ENCODE data around the gene RHBG.
"Not testable (repeated sequence)": the region's sequence is repeated elsewhere in the genome, so short reads cannot be mapped to it uniquely, and the experiment has no call there.

Gene RHBG

DNA sequence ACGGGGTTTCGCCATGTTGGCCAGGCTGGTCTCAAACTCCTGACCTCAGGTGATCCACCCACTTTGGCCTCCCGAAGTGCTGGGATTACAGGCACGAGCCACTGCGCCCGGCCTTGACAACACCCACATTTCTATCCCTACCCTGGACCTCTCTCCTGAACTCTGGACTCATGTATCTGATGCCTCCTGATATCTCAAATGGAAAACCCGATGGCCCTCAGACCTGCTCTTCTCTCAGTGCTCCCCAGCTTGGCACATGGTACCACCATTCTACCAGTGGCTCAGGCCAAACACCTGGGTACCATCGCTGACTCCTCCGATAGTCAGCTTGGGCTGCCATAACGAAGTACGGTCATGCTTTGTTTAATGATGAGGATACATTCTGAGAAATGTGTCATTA, 8.5 kb upstream of the RHBG start:
- no peak for DNase-seq (ENCODE audit: low spot score)

DNA sequence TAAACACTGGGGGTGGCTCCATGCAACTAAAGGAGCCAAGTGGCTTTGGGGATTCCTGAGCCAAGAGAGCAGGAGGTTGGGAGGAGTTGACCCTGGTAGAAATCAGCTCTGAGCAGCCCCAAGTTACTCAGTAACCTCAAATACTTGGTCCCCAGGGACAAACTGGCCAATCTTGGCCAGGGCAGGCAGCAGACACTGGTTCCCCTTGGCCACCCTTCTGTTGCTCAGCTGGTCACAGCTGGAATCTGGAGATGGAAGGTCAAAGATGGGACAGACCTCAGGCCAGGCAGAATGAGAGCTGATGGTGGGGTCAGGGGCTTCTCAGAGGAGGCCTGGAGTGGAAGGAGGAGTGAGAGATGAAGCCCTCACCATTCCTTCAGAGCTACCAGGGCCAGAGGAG, 3.3 kb upstream of the RHBG start:
- no peak for DNase-seq (ENCODE audit: low spot score)

DNA sequence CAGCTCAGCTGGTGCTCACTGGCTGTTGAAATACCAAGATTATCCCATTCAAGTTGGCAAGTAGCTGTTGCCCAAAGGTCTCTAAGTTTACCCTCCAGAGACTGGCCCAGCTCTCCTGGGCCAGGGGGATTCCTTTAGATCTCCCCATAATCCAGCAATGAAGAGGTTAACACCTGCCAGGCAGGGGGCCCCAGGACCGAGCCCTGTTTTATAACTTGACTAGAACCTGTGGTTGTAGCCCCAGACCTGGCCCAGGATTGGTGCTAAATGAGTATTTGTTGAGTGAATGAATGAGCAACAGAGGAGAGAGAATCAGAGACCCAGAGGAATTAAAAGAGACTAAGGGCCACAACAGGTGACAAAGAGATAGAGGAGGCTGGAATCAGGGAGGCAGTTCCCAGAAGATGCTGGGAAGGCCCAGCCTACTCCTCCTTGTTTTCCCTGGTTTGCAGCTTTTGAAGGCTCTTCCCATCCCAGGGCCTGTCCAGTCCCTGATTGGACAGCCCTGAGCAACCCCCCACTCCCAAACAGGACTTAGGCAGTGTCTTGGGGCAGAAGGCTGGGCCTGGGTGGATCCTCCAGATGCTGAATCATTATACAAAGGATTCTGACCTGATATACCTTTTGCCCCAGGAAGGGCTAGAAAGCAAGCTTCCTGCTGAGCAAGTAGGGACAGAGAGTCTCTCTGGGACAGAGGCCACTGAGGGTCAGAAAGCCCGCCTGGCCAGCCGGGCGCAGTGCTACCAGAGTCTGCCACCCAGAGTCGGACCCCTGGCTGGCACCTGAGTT, 2.4 kb upstream of the RHBG start:
- no peak for DNase-seq (ENCODE audit: low spot score)

DNA sequence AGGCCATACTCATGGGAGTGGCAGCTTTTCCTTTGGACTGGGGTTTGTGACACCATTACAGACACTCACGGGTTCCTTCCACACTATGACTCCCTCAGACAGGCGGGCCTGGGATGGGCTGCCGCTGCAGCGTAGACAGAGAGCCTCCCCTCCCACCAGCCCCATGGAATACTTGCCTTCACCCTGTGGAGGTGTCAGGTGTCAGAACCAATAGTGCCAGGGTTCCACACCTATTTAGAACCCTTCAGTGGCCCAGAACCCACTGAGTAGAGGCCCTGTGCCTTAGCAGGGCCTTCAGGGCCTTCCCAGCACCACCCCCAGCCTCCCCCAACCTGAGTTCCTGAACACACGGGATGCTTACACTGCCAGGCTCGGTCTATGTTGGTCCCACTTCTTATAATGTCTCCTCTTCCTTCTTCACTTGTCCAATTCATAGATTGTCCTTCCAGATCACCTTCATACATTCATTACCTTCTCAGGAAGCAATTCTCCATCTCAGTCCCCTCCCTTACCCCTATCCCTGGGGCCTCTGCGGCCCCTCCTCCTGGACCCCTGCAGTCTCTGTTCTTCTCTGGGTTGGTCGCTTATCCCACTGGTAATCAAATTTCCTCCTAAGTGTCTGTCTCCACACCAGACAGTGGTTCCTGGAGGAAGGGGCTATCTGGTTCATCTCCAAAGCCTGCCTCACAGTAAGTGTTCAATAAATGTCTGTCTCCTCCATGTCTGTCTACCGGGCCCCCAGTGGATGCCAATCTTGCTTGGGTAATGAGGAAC, 1.4 kb upstream of the RHBG start:
- DNase-seq (ENCODE audit: low spot score) = no peak

DNA sequence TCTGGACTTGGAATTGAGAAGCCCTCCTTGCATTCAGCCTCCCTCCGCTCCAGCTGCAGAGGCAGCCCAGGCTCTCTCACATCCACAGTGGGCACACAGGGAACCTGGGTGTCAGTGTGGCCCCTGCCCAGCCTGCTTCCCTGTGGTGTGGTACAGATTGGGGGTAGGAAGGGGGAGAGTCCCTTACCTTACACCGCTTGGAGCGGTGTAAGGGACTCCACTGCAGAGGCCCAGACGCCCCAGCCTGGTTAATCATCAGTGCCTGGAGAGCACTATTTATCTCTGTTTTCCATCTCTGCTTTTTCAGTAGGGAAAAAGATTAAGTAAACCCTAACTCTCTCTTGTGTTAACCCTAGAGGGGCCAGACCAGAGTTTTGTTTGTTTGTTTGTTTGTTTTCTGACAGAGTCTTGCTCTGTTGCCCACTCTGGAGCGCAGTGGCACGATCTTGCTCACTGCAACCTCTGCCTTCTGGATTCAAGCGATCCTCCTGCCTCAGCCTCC, 803 bp upstream of the RHBG start:
- no peak for DNase-seq (ENCODE audit: low spot score)

DNA sequence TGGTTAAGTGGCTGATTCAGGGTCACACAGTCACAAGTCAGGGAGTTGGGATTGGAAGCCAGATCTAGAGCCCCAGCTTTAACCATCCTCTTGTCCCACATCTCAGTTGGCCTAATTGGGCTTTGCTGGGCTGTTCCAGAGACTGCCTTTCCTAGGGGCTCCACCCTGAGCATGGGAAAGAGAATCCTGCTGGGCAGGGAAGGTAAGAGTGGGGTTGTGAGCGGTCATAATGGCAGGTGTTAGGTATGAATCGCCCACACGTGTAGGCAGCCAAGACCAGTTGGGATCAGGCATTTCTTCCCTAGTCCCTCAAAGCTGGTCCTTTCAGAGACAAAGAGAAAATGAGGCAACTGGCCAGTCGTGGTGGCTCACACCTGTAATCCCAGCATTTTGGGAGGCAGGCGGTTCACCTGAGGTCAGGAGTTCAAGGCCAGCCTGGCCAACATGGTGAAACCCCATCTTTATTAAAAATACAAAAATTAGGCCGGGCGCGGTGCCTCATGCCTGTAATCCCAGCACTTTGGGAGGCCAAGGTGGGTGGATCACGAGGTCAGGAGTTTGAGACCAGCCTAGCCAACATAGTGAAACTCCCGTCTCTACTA, 775 bp downstream of the RHBG start:
- not testable (repeated sequence) for DNase-seq (ENCODE audit: low spot score)

DNA sequence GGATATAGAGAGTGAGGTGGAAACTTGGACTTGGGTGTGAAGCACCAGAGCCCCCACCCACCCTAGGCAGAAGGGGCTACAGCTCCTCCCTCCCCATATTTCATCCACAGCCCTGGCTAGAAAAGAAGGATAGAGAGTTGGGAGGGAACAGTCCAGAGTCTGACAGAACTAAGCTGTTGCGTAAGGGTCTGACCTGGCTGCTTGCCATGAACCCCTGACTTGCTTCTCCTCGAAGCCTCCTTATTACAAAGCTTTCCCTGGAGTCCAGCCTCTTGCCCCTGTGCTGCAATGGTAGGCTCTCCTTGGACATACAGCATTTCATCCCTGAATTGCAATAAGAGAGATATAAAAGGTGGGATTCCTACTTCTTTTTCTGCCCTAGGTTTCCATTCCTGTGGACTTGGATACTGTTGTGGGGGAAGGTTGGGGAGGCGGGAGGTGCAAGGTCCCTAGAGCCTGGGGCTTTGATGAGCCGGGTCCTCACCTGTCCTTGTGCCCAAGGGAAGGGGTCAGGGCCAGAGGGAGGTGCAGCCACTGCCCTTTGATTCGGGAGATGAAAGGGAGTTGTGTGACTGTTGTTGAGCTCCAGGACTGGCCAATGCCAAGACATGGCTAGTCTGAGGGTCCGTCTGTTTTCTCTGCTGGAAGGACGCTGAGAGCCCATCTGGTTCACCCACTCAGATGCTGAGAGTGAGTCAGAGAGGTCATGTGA, 2.7 kb downstream of the RHBG start:
- no peak for DNase-seq (ENCODE audit: low spot score)

DNA sequence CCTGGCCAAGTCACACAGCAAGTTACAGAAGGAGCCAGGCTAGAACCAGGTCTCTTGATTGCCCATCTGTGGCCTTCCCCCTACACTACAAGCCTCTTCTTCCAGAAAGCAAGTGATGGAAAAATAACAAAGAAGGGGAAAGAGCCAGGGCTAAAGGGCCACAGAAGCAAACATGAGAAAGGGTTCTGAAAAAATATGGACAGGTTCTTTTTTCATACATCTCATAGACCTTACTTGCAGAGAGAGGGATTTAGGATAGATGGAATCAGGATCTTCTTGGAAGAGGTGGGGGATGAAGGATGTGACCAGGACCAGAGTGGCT, 3.2 kb downstream of the RHBG start:
- DNase-seq (ENCODE audit: low spot score) = no peak

DNA sequence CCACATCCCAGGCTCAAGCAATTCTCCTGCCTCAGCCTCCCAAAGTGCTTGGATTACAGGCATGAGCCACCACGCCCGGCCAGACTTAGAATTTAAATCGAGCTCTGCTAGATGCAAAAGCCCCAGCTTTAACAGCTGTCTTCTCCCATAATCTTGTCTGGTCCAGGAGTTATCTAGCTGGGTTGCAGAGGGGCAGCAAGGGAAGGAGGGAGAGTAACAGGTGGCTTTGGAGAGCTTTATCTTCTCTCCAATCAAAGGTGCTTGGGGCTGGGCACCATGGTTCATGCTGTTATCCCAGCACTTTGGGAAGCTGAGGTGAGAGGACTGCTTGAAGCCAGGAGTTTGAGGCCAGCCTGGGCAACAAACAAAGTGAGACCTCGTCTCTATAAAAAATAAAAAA, 3.9 kb downstream of the RHBG start:
- no peak for DNase-seq (ENCODE audit: low spot score)

DNA sequence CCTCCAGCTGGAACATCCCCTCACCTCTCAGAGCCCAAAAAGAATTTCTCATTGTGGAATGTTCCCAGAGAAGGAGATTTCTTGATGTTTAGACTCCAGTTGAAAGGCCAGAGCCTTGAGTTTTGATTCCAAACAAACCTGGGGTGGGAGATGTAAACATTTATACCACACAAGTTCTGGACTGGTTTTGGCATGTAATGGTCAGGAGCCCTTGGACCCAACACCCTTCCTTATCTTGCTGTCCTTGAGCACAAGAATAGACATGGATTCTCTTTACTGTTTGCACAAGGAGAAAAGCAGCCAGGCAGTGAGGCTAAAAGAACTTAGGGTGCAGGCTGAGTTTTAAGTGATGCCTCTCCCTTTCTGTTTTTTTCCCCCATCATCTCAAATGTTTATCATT, 4.5 kb downstream of the RHBG start:
- DNase-seq (ENCODE audit: low spot score) = no peak

DNA sequence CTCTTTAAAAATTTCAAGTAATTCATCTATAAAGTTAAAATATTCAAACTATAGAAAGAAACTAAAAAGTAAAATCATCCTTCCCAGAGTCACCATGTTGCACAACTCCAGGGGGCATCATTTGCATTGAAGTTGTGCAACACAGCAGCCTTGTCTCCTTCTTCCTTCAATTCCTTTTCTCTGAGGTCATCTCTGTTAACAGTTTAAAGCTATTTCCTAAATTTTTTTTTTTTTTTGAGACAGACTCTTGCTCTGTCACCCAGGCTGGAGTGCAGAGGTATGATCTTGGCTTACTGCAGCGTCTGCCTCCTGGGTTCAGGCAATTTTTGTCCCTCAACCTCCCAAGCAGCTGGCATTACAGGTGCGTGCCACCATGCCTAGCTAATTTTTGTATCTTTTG, 7.1 kb downstream of the RHBG start:
- DNase-seq (ENCODE audit: low spot score) = no peak

DNA sequence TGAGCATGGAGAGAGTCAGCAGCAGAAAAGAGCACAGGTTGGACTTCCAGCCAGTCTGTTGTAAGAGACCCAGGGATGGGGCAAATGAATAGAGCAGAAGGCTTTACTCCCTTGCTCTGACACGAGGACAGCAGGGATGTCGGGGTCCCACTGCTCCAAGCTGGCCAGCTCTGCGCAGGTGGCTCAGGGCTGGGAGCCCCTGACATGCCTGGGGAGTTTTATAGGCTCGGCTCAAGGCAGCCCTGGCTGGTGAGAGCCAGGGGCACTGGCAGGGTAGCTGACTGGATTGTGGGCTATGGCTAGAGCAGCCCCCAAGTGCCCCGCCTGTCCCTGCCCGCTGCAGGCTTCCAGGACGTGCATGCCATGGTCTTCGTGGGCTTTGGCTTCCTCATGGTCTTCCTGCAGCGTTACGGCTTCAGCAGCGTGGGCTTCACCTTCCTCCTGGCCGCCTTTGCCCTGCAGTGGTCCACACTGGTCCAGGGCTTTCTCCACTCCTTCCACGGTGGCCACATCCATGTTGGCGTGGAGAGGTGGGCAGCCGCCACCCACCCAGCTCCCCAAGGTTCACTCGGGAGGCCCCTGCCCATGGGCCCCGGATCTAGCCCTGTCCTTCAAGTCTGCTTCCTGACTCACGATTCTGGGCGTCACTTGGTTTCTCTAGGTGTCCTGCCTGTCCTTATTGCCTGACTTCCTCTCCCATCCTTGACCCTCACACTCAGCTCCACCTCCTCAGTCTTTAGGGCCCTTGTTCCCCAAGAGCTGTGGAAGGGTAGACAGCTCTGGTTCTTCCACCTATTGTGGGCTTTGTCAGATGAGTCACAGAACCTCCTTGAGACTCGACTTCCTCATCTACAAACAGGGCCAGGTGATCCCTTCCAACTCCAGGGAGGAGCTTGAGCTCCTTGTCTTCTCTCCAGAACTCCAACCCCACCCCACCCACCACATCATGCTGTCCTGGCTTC, 8.2 kb downstream of the RHBG start:
- no peak for DNase-seq (ENCODE audit: low spot score)

DNA sequence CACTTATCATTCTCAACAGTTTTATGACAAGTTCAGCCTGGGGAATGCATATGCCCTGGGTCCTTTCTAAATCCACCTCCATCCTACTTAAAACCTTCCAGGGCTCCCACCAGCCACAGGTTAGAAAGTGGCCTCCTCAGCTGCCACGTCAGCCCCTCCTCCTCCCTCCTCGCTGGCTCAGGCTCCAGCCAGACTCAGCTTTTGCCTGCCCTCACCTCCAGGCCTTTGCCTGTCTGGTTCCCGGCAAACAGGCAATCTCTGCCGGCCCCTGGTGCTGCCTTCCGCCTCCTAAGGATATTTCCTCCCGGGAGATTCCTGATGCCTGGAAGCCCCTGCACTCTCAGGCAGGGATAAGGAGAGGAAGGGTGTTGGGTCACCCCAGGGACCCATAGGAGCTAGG, 9.5 kb downstream of the RHBG start:
- DNase-seq (ENCODE audit: low spot score) = no peak

DNA sequence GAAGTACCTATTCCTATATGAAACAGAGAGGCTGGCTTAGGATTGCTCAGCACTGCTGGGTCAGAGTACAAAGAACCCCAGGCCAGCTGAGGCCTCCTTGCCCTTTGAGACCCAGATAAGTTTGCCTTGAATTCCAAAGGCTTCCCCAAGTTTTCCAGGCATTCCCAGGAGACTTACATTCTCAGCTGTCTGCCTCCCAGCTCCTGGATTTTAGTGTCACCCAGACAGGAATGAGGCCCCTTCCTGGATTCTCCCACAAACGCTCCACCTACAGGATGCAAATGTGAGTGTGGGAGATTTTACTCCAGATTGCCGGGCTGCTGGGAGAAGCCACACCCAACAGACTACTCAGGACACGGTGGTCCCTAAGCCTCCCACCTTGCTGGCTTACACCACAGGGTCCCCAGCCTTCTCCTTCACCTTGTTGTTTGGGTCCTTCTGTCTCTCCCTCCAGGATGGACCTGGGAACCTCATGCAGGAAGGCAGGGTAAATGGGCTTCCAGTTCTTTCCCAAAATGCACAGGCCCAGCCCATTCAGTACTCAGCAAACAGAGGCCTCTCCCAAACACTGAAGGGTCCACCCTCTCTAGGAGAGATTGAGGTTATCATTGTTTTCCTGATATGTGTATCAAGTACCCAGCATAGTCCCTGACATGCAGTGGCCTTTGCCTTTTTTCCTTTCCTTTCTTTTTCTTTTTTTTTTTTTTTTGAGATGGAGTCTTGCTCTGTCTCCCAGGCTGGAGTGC, 10.6 kb downstream of the RHBG start:
- DNase-seq (ENCODE audit: low spot score) = no peak

DNA sequence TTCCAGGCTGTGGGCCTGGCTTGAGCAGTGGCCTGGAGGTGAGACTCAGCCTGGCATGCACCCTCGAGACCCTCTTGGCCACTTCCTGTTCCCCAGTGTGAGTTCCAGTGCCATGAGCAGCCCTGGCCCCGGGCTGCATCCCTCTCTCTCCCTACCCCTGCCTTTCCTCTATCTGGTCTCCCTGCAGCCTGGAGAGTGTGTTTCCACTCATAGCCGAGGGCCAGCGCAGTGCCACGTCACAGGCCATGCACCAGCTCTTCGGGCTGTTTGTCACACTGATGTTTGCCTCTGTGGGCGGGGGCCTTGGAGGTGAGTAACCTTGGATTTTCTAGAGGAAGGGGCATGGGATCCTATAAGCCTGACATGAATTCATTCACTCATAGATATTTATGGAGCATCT, 13.6 kb downstream of the RHBG start:
- DNase-seq (ENCODE audit: low spot score) = no peak

DNA sequence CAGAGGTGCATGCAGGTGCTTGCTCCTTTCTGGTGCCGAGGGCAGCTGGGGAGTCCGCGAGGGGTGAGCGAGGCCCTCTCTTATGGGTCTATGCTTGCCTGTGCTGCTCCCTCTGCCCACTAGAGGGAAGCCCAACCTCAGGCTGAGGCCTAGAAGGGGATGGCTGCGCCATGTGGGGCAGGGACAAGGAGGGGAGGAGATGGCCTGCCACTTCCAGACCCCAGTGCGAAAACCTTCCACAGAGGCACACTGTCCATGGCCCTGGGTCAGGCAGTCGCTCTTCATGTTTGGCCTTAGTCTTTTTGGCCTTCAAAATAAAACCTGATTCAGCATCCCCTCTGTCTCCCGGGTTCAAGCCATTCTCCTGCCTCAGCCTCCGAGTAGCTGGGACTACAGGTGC, 14.0 kb downstream of the RHBG start:
- DNase-seq (ENCODE audit: low spot score) = peak; percentile 78

DNA sequence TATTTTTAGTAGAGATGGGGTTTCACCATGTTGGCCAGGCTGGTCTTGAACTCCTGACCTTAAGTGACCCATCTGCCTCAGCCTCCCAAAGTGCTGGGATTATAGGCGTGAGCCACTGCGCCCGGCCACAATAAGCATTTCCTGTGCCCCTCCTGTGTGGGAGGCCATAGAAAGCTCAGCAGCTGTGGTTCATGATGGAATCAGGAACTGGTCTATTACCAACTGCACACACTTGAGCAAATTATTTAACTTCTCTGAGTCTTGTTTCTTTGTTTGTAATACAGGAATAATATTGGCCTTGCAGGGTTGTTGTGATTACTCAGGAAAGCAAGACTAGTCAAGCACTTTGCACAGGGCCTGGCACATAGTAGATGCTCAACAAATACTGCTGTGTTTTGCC, 15.0 kb downstream of the RHBG start:
- no peak for DNase-seq (ENCODE audit: low spot score)

DNA sequence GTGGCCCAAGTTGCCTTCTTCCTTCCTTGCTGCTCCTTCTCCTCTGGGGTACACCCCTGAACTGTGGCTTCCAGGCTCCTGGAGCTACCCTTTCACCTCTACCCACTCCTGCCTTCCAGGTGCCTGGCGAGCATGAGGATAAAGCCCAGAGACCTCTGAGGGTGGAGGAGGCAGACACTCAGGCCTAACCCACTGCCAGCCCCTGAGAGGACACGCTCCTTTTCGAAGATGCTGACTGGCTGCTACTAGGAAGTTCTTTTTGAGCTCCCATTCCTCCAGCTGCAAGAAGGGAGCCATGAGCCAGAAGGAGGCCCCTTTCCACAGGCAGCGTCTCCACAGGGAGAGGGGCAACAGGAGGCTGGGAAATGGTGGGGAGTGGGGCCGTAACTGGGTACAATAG, 15.6 kb downstream of the RHBG start:
- no peak for DNase-seq (ENCODE audit: low spot score)

DNA sequence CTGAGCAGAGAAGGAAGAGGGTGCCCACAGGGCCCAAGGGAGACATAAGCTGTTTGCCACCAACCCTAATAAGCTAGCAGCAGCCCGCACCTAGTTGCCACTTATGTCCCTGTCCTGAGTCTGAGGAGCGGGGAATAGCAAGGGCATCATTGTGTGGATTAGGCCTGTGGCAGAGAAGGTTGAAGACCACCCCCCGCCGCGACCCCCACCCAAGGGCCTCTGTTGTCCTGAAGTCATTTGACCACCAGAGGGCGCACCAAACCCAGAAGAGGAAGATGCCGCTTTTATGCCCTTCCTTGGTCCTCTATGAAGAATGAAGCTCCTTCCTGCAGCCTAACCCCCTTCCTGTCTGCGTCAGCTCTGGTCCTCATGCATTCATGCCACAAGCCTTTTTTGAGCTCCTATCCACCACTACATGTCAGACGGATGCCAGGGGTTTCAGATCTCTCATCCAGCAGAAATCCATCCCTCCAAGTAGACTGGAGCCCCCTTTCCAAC, 16.6 kb downstream of the RHBG start:
- DNase-seq (ENCODE audit: low spot score) = peak; percentile 84

DNA sequence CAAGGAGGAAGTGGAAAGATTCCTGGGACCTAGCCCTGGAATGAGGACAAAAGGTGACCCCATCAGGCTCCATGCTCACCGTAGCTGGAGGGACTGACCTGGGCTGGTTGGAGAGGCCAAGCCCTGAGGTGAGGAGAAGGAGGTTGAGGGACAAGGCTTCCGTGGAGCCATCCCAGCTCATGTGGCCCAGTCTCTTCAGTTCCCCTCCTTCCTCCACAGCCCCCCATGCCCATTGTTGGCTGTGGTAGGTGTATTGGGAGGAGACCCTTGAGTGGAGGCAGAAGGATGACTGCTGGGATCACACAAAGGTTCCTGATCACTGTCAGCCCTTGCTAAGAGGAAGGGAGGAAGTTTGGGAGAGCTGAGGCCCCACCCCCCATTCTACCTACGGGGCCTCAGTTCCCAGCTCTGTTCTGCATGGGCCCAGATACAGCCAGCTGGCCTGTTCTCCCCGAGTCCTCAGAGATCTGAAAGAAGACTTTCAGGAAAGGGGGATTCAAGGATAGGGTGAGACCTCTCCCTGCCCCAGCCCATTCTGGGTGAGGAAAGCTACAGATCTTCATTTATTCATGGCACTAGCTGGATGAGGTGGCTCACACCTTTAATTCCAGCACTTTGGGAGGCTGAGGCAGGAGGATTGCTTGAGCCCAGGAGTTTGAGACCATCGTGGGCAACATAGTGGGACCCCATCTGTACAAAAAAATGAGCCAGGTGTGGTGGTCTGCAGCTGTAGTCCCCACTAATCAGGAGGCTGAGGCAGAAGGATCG, 17.3 kb downstream of the RHBG start:
- no peak for DNase-seq (ENCODE audit: low spot score)

Data from putamen (tissue), 1 donor.